ENCODE measurements around the gene DEFB110.

Gene DEFB110

DNA sequence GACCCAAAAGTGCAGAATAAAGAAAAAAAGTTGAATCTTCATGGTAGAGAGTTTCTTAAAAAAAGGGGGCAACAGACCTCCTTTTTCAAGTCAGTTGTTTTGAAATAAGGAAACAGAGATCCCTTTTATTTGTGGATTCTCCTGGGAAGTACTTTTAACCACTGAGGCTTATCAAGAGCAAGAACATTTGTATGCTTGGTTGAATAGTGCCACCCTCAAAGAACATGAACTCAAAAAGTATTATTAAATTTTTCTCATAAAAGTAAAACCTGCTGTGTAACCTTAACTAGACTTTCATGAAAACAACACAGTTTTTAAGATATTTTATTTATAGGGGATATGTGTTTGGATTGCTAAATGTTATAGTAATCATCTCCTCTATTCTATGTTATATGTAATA, at the start of gene DEFB110:
Gene DEFB110, minus strand, starts transcription at position 101 of the 400 bp plus-strand sequence. Its CDS starts 59 bp downstream, at position 42.
- no peak for DNase-seq

DNA sequence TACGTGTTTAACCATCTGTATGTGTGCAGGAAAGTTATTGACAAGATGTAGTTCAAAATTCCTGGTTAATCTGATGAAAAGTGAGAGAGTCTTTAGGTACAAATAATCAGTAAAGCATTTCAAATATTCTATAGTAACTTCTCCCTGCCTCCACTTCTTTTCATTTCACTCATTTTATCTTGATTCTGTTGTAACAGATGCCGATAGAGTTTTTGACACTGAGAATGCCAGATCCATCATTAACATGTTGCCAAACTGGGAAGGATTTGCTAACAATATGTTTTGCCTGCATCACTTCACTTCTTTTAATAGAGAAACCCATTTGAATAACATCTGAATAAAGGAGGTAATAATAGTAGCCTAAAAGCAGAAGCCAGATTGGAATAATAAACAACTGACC, 48.3 kb upstream of the DEFB110 start:
- no peak for DNase-seq

DNA sequence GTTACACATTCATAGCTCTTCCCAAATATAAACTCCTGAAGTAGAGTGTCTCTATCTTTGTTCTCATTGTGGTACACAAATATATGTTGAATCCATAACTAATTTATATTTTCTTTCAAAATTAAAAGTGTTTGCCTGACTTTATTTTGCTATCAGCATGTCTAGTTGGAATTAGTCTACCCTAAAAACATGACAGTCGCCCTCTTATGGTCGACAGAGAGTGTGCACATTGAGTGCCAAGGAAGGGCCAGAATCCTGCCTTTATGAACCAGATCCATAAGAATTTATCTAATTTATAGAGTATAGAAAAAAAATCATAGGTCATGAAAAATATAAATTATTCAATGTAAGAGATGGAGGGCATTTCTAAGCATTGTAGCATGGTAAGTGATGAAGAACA, 40.3 kb upstream of the DEFB110 start:
- no peak for DNase-seq

DNA sequence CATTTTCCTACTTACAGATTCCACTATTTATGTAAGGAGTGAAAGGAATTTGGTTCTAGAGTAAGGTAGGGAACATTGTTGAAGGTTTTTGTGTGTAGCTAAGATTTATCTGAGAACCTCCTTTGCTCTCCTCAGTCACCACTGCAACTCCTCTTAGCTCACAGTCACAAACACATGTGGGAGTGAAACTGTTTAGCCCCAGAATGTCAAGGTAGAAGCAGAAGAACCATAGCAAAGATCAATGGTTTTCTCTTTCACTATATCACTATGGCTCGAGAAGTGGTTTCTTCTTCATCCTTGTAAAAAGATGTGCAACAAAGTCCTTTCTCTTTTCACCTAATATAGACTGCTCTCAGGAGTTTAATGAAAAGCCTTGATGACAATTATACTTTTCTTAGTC, 34.4 kb upstream of the DEFB110 start:
- DNase-seq, result no peak

DNA sequence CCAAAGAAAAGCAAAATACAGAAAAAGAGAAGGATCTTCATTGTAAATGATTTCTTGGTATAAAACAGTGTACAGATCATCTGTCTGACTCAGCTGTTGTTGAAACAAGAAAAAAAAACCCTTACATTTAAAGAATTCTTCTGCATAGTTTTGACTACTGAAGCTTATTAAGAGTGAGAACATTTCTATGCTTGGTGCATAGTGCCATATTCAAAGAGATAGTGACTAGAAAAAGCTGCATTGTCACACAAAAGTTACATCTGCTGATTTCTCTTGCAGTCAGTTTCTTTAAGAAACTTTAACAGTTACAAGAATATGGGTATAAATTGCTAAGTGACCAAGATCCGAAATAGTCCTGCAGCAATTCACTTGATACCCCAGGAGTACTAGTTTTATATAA, 28.0 kb upstream of the DEFB110 start, which contains the start of gene DEFB112:
Gene DEFB112, minus strand, starts transcription at position 101 of the 400 bp plus-strand sequence. Its CDS starts 60 bp downstream, at position 41.
- no peak for DNase-seq

DNA sequence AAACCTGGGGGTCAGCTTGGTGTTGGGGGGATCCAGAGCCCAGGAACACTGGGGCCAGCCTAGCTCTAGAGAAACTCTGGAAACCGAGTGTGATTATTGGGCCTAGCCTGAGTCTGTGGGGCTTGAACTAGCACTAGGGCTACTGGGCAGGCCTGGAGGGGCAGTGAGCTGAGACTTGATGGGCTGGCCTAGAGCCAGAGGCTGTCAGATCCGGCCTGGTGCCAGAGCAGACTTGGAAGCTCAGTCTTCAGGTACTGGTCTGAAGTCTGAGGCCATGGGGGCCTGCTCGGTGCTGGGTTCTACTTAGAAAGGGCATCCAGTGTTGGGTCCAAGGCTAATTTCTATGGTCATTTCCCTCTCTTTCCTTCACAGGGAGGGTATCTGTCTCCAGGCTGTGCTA, 25.2 kb upstream of the DEFB110 start:
- DNase-seq, result no peak

DNA sequence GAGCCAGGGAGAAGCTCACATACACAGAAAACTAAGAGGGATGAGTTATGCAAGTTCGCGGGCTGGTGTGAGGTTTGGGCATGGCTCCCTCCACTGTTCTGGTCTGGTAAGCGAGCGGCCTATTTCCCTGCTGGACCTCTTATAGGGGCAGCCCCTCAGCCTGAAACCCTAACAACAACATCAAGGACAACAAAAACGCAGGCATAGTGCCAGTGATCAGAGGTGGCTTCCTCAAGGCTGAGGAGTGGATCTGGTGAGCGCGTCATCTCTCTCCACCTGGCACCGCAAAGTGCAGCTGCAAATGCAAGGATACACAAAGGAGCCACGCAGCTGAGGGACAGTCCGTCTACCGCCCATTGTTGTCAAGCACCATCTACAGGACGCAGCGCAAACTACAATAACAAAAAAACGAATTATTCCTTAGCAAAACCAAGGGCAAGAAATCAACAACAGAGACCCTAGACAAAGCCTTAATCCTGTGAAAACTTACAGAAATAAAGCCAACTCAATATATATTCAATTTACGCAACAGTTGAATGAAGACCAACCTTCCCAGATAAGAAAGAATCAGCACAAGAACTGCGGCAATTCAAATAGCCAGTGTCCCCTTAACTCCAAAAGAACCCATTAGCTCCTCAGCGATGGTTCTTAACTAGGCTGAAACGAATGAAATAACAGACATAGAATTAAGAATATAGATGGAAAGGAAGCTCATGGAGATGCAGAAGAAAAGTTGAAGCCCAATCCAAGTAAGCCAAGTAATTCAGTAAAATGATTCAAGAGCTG, 9.2 kb upstream of the DEFB110 start:
- DNase-seq, result no peak

DNA sequence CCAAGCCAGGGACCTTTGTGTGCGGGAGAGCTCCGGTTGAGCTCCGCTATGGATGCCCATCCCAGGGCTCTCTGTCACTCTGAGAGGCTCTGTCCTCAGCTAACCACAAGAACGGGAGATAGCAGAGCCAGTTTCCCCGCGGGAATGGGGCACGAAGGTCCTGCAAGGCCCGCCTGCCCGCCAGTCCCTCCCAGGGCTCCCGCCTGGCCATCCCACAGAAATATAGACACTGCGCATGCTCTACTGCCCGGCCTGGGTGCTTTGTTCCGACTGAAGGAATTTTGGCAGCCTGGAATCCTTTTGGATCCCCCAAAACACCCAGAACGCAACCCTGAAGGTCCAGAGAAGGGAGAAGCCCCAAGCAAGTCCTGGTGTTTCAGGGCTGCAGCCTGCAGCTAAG, 8.6 kb upstream of the DEFB110 start:
- no peak for DNase-seq

DNA sequence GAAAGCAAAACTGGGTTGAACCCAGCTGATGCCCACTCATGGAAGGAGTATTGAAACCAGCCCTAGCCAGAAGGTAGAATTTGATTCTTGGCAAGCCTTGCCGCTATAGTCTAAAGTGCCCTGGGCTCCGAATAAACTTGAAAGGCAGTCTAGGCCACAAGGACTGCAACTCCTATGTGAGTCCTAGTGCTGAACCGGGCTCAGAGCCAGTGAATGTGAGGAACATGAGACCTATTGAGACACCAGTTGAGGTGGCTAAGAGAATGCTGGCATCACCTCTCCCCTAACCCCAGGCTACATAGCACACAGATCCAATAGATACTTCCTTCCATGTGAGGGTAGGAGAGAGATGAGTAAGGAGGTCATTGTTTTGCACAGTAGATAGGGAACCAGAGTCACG, 3.5 kb upstream of the DEFB110 start:
- DNase-seq, result no peak

DNA sequence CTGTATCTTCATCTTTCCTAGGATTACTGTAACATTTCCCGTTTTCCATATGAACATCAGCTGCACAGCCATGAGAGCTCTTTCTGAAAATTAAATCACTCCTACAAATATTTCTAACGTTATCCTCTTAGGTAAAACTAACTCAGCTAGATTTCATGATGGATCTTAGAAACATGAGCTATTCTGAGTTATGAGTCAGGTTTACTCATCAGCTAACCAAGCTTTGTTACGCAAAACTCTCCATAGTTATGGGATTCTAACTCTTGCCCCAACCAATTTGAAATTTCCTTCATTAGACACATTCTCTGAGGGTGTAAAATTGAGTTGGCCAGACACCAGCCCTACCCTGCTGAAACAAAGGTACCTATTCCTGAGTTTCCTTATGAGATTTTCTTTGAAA, 14.0 kb downstream of the DEFB110 start:
- no peak for DNase-seq

DNA sequence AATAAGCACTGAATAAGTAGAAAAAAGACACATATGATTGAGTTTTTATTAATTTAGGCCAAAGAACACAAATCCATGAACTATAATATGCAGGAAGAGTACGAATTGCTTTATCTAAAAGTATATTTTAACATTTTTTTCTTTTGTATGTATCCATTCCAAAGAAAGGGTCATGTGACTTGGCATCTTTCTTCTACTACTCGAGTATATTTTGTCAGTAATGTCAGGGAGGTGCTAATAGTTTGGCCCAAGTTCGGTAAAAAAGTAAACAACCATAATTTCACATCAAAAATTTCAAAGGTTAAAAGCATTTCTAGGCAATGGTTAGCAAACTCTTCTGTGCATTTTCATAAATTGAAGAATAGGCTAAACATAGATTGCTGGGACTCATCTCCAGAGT, 18.7 kb downstream of the DEFB110 start:
- no peak for DNase-seq

DNA sequence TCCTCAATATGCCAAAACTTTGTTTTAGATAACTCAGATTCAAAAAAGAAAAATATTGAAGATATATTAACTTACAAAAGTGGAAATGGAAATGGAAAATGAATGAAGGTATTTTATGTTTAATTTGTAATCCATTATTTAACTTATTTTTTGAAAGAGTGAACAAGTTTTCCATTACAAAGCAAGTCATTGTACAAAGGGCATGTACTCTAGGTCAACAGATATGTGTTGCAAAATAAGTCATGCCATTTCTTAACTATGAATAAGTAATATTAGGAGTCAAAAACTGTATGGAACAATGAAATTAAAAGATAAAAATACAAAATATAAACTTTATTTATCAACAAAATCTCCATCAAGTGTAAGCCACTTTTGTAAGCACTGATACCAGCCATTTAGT, 26.5 kb downstream of the DEFB110 start:
- no peak for DNase-seq

DNA sequence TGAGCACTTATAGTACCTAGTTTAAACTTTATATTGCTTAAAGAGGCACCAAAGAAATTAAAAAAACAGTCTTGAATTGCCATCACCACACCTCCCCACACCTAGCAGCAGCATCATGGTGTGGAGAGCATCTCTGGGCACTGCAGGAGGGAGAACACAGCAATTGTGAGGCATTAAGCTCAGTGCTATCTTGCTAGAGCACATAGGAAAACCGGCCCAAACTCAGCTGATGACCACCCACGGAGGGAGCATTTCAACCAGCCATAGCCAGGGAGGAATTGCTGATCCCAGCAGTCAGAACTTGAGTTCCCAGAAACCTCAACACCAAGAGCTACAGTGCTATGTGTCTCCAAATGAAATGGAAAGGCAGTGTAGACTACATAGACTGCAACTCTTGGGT, 32.9 kb downstream of the DEFB110 start:
- no peak for DNase-seq

DNA sequence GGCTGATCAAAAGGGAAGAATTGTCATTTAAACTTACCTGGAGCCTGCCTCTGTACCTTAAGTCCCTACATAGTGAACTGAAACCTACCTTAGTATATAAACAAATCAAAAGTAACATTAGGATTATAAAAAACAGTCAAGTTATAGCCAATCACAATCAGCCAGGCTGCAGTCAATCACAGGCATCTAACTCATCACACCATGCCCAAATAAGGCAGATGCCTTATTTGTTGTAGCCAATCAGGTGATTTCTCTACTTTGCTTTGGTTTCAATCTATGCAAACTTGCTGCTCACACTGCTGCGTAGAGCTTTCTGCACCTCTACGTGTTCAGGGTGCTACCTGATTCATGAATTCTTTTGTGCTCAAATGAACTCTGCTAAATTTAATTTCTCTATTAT, 34.0 kb downstream of the DEFB110 start:
- no peak for DNase-seq

DNA sequence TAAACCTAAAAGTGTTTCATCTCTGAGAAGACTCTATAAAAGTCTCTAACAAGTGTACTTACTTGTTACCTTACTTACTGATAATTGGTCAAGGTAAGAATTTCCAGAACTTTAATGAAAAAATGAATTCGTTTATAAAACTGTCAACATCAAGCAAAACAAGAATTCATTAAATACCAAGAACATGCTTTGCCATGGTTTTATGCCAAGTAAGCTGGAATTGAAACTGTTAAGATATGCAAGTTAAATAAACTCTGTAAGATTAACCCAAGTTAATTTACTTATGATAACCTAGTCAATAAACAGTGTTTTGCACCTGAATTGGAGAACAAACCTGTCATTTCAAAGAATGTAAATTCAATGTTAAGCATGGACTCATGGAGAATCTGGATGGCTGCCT, 35.2 kb downstream of the DEFB110 start:
- DNase-seq, result no peak

DNA sequence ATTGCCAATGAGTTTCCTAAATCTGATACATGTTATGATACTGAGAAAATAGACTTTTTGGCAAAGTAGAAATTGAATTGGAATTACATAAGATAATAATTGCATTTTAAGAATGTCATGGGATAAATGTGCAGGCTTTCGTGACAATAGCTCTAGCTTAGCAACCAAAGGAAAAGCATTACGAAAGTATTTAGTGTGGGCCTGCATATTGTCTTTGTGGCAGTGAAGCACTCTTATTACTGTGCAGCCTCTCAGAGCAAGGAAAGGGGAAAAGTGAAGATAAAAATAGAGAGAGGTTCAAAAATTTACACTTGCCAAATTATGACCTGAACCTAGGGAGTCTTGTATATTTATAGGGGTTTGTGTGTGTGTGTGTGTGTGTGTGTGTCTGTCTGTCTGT, 39.7 kb downstream of the DEFB110 start:
- no peak for DNase-seq

DNA sequence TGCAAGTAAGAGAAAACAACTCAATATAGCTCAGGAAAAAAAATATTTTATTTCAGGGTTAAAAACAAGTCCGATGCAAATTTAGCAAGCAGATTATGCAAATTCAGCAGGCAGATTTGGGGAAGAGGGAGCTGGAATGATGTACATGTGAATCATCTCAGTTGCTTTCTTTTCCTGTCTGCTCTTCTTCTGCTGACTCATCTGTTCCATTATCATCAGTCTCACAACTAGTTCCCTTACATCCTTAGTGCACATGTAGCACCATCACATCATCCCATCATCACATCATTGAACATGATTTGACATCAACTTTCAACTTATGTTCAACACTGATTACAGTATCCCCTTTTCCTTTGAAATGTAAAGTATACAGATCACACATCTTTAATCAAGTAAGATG, 40.9 kb downstream of the DEFB110 start:
- DNase-seq, result no peak

DNA sequence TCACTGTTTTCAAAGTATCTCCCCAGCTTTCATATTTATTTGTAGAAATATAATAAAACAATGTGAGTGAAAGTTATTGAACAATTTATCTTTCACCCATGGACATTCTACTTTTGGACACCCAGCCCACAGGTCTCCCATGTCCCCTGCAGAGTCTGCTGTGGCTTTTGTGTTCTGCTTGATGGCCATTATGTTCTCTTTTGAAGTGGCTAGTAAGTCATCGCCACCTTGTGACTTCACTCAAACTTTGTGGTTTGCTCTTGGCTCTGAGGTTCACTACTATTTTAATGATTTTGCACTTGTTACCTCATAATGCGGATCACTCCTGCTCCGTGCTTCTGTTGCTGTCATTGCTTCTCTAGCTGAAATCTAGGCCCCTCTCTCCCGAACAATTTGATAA, 42.2 kb downstream of the DEFB110 start:
- DNase-seq, result no peak

DNA sequence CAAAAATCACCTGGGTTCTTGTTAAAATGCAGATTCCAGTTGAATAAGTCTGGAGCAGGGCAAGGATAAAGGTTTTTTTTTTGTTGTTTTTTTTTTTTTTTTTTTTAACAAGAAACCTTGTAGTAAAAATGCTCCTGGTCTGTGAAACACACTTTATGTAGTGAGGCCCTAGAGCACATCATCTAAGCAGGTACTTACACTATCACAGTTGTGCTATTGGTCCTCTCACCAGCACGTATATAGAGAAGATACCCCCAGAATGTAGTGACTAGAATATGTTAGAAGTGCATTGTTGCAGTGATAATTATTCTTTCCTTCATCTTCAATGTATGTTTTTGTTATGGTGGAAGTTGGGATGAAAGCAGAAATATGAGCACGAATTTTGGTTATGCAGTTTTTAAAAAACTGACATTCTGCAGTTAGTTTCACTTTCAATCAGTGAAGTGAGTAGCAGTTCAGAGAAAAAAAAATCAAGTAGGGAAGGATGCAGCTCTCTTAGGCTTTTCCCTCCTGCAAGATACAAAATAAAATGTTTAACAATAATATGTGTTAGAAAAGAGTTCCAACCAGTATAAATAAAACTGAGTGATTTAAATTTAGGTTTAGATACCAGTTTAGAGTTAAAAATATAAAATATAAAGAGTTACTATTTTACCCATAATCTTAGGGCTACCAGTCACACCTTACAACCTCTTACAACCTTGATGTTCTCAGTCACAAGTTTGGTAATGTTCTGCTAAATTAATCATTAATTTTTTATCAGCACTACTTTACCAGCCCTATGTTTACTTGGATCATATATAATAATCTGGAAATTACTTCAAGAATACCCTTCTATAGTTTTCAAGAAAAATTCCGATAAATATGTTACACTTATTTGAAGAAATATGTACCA, 43.2 kb downstream of the DEFB110 start:
- no peak for DNase-seq

DNA sequence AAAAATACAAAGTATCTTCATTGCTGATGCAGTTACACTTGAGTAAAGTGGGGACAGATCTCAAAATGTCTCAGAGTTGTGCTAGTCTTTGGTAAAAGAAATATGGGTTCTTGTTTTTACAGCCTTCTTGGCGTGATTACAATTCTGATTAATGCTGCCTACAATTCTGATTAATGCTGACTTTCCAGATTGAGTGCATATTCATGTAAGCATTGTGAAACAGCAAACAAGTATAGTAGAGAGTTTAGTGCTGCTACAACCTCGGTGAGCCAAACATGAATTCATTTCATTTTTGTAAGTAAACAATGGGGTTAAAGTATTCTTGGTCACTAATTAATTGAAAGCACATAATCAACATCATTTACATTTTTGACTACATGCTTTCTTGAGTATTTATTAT, 52.2 kb downstream of the DEFB110 start, which contains the start of gene DEFB113:
Gene DEFB113, minus strand, starts transcription at position 21 of the 400 bp plus-strand sequence. Its CDS starts 0 bp downstream, at position 21.
- no peak for DNase-seq
